ENCODE results near the gene PSMD13.
"Not testable (repeated sequence)": the region's sequence is repeated elsewhere in the genome, so short reads cannot be mapped to it uniquely, and the experiment has no call there.

Gene PSMD13

DNA sequence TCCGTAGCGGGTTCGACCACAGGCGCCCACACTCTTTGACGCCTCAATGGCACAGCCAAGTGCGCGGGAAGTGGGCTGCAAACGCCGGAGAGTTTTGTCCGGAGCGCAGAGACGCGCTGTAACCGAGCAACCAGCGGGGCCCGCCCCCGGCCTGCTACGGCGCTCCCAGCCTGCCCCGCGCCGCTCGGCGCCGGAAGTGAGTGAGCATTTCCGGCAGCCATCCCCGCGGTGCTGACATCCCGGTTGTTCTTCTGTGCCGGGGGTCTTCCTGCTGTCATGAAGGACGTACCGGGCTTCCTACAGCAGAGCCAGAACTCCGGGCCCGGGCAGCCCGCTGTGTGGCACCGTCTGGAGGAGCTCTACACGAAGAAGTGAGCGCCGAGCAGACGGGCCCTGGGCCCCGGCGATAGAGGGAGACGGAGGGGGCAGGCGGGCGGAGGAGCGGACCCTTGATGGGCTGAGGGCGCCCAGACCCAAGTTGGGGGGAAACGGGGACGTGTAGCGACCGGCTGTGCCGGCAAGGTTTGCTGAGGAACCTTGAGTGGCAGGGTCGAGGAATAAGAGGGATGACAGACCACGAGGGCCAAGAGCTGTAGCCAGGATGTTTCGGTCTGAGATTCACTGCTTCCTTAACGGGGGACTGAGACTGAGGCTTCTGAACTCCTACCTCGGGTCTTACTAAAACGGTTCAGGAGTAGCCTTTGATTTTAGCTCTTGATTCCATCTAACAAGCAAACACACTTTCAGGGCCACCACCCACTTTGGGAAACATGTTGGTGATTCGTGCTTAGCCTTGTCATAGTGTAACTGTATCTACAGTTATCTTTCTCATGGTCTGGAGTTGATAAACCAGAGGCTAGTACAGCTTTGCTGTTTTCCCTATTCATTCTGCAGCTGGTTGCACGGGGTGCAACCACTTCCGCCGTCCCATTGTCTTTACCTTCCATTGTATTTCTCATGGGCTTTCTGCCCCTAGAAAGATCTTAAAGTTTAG lies at the start of gene PSMD13:
Gene PSMD13, plus strand, starts transcription at position 203 of the 994 bp plus-strand sequence. Its CDS starts 74 bp downstream, at position 277.
- no peak for DNase-seq

DNA sequence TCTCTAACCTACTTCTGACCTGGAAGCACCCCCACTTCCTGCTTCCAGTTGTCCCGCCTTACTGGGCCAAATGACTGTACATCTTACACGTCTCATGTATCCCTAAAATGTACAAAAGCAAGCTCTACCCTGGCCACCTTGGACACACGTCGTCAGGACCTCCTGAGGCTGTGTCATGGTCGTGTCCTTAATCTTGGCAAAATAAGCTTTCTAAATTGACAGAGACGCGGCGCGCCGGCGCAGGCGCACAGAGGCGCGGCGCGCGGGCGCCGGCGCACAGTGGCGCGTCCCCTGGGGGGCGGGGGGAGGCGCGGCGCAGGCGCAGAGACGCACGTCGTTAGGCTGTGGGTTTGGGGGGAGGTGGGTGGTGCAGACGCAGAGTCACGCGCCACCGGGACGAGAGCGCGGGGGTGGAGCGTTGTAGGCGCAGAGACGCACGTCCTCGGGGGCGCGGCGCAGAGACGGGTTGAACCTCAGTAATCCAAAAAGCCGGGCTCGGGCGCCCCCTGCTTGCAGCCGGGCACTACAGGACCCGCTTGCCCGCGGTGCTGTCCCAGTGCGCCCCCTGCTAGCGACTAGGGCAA lies 47.5 kb upstream of the PSMD13 start:
- DNase-seq: not testable (repeated sequence)

DNA sequence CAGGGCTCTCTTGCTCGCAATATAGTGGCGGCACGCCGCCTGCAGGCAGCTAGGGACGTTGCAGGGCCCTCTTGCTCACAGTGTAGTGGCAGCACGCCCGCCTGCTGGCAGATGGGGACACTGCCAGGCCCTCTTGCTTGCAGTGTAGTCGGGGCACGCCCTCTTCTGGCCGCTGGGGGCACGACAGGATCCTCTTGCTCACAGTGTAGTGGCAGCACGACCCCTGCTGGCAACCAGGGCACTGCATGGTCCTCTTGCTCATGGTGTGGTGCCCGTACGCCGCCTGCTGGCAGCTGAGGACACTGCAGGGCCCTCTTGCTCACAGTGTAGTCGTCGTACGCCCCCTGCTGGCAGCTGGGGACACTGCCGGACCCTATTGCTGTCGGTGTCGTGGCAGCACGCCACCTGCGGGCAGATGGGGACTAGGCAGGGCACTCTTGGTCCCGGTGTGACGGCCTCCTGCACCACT lies 46.9 kb upstream of the PSMD13 start:
- DNase-seq: not testable (repeated sequence)

DNA sequence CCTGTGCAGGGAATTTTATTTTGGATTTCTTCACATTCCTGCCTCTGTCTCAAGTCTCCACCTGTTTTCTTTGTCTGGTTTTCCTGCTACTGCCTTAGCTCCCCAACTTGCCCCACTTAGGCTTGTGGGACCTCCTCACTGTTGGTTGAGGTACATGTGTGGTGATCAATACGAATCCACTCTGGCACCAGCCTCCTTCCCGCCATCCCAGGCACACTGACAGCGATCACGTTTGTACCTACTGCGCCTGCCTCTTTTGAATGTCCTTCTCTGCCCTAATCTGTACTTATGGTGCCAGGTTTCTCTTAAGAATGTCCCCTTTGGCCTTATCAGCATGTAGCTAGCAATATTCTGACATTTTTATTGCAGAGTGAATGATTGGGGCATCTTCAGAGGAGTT lies 46.2 kb upstream of the PSMD13 start:
- not testable (repeated sequence) for DNase-seq

- not testable (repeated sequence) for DNase-seq
Measured at GRCh38 chr11:191490-192478, 45.0 kb upstream of the PSMD13 start.

- DNase-seq: not testable (repeated sequence)
Measured at GRCh38 chr11:192674-193128, 44.1 kb upstream of the PSMD13 start, which contains the start of gene SCGB1C1. TSS of gene SCGB1C1 (plus strand) at chr11:193078. CDS start at chr11:193100, 22 bp downstream.

DNA sequence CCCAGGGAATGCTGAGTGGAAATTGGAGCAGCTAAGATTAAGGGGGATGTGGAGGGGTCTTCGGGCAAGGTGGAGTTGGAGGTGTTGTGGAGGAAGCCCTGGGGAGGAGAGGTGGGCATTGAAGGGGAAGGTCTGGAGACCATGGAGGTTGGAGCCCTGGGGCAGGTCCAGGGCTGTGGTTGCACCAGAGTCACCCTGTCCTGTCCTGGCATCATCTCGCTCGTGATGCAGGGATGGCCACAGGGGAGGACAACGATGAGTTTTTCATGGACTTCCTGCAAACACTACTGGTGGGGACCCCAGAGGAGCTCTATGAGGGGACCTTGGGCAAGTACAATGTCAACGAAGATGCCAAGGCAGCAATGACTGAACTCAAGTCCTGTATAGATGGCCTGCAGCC lies 43.3 kb upstream of the PSMD13 start:
- DNase-seq: not testable (repeated sequence)

GRCh38 chr11:196786-197731 lies 39.7 kb upstream of the PSMD13 start:
- DNase-seq: no peak

DNA sequence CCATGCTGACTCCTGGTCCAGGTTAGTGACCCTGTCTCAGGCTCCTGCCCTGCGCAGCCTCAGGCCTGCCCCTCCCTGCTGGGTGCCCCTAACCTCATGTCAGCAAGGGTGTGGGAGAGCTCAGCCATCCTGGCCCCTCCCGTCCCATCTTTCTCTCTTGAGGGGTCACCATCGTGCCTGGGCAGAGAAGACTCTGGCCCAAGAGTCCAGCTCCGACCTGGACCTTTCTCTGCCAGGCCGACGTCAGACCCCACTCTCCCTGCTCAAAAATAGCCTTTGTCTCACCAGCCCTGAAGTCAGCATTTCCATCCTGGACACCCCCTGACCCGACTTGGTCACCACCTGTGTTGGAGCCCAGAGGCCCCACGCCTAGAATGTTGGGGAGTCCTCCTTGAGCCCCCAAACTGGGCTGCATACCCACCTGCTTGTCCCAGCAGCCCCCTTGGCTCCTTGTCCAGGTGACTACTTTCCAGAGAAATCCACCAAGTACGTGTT lies 39.0 kb upstream of the PSMD13 start:
- no peak for DNase-seq

DNA sequence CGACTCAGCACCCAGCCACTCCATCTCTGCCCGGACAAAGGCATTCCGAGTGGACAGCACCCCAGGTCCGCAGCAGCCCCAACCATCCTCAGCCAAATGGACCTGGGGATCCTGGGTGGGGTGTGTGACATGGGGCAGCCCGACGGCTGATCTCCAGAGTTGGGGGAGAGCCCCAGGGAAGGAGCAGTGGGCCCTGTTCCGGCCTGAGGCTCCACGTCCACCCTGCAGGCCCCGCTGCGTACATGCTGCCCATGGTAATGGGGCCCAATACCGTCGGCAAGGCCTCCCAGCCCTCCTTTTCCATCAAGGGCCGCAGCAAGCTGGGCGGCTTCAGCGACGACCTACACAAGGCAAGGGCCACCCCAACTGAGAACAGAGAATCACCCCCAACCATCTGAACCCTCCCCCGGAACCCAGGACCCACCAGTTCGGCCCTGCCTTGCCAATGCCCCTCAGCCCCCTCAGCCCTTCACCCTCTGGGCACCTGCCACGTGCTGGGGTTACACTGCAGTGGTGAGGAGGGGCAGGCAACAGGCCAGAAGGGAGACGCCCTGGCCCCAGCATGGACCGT lies 38.5 kb upstream of the PSMD13 start:
- DNase-seq: no peak

- DNase-seq: no peak
Measured at GRCh38 chr11:199004-199581, 37.7 kb upstream of the PSMD13 start.

DNA sequence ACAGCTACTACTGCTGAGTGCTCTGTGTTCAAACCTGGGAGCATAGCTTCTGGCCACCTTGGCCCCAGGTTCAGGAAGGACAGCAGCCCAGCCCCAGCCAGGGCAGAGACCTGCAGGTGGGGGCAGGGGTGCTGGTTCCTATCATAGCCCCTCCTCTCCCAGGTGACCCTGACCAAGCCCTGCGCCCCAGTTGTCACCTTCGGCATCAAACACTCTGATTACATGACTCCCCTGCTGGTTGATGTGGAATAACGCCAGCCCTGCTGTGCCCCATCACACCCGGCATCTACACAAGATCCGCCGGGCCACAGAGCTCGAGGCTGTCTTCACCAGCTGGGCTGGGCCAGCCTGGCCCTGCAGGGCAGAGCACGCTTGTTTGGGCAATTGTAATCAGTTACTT lies 37.0 kb upstream of the PSMD13 start:
- no peak for DNase-seq

DNA sequence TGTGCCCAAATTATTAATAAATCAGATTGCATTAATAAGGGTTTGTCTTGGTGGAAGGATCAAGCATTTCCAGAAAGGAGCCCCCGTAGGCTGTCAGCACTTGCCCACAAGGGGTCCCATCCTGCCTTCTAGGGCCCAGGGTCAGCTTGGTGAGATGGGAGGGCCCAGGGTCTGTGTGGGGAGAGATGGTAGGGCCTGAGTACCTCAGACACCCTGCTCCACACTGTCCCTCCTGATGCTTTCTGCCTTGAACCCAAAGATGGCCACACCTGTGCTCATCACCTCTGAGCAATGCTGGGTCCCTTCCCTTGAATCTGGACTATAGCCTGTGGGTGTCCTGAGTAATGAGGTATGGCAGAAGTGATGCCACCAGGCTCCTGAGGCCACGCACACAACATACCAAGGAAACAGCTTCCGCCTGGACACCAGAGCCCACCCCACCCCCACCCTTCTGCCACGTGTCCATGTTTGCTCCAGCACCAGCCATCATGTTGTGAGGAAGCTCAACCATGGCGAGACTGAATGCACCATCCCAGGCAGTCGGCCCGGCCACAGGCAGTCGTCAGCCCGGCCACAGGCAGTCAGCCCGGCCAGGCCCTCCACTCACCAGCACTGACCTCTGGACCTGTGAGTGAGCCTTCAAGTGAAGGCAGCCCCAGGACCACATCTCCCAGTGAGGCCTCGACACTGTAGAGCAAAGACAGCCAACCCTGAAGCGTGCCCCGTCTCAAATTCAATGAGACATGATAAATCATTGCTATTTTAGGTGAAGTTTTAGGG lies 36.4 kb upstream of the PSMD13 start:
- no peak for DNase-seq

DNA sequence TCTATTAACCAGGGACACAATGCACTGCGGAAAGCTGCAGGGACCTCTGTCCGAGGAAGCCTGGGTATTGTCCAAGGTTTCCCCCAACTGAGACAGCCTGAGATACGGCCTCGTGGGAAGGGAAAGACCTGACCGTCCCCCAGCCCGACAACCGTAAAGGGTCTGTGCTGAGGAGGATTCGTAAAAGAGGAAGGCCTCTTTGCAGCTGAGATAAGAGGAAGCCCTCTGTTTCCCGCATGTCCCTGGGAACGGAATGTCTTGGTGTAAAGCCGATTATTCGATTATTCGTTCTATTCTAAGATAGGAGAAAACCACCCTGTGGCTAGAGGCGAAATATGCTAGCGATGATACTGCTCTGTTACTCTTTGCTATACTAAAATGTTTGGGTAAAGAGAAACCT lies 34.8 kb upstream of the PSMD13 start:
- DNase-seq: no peak

DNA sequence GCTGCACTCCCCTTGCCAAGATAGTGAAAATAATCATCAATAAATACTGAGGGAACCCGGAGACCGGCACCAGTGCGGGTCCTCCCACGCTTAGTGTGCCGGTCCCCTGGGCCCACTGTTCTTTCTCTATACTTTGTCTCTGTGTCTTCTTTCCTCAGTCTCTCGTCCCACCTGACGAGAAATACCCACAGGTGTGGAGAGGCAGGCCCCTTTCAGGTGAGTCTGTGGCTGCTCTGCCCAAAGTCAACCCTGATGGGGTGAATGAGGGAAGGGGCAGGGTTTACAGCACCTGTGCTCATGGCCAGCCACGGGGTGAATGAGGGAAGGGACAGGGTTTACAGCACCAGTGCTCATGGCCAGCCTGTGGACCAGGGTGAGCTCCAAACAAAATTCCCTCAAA lies 34.3 kb upstream of the PSMD13 start:
- DNase-seq: no peak

DNA sequence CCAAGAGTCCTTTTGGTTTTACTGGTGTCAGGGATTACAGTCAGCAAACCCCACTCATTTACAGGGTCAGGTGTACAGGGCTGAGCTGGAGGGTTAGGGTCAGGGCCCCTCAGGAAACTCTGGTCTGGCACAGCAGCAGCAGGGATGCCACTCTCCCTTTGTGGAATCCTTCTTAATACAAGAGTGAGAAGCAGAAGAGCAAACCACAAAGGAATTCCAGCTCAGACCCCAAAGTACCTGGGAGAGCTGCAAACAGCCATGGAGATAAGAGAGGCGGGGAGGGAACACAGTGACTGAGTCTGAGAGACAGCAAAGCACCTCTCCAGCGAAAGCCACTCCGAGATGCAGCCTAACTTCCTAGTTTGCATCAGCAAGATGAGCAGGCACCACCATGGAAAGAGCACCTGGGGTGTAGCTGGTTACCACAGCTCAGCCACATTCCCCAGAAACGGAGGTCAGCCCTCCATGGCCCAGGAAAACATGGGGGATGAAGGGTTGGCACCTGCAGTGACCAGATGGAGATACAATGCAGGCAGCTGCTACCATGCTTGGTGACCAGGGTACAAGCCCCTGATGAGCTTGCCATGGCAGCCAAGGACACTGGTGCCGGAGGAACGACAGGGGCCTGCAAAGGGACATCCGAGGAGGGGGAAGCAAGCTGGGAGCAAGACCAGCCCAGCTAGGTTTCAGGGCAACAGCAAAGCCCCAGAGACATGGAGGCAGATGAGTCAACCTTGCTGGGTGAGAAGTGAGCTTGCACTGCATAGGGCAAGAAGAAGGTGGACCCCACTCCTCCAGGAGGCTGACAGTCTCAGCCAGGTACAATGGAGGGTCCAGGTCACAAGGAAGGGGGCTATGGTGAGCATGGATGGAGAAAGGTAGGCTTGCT lies 33.5 kb upstream of the PSMD13 start:
- DNase-seq: no peak

DNA sequence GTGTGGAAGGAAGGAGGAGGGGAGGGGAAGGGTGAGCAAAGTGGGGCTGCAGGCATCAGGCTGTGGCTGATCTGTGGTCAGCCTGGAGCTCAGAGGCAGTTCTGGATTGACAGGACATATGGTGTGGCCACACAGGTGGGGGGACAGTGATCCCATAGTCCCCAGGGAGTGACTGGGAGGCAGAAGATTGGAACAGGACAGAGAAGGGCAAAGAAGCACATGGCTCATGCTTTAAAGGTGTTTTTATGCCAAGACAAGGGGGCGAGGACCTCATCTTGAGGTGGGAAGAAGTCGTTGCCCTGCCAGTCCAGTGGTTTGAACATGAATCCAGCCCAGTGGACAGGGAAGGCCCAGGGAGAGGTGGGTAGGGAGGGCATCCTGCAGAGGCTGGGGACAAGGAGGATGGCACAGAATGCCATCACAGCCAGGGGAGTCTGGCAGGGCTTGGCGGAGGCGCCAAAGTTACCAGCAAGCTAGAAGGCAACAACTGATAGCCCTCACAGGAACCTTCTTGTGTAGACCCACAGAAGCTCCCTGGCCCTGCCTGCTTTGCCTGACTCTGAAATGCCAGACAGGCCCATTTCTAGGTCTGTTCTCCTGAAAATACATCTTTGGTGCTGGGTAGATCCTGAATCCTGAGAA lies 32.7 kb upstream of the PSMD13 start:
- no peak for DNase-seq

DNA sequence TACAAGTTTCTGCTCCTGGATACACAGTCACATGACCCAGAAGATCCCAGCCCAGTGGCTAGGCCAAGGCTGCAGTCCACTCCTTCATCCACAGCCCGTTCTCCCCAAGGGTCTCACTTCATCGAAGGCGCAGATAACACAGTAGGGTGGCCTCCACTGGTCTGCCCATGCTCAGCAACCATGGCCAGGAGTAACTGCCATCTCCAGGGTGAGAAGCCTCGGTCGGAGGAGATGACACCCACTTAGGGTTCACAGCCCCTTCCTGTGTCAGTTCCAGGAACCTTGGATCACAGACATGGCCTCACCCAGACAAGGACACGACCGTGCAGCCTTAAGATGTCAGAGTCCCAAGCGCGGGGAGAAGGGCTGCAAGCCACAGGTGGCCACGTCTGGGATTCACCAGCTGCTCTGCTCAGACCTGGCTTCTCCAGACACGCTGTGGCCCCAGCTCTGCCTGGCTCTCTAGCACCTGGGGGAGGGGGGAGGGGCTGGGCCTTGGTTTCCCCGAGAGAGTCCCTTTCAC lies 32.1 kb upstream of the PSMD13 start:
- DNase-seq: no peak

Measured in eye (tissue), 1 donor.